OCI-LY7 (cell line): ENCODE measurements around the gene LUC7L.

Experiments
- EZH2phosphoT487 ChIP-seq: fragments of 200-600 bp; sonication (generic); IDR thresholded peaks from 2 replicates; pipeline ENCODE4 v1.6.1; 2018; ENCODE audit warnings: low read depth, borderline replicate concordance, mild to moderate bottlenecking, mixed run types, antibody characterized with exemption, low read length, moderate library complexity, mixed read lengths
- TF ChIP-seq, protein P1 (sequence below): fragments of 200-600 bp; sonication (generic); conservative IDR thresholded peaks from 2 replicates; pipeline ENCODE4 v1.5.1; 2014; ENCODE audit warnings: mild to moderate bottlenecking, antibody characterized with exemption, low read length, moderate library complexity, mixed read lengths

DNA sequence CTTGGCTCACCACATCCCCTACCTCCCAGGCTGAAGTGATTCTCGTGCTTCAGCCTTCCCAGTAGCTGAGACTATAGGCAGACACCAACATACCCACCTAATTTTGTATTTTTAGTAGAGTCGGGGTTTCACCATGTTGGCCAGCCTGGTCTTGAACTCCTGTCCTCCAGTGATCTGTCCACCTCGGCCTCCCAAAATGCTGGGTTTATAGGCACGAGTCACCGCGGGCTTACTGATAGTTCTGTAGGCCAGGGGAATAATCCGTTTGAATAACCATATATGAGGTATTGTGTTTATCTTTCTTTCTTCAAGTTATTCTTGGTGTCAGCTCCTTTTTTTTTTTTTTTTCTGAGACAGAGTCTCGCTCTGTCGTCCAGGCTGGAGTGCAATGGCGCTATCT, 13.0 kb upstream of the LUC7L start:
- TF ChIP-seq, protein P1, sequence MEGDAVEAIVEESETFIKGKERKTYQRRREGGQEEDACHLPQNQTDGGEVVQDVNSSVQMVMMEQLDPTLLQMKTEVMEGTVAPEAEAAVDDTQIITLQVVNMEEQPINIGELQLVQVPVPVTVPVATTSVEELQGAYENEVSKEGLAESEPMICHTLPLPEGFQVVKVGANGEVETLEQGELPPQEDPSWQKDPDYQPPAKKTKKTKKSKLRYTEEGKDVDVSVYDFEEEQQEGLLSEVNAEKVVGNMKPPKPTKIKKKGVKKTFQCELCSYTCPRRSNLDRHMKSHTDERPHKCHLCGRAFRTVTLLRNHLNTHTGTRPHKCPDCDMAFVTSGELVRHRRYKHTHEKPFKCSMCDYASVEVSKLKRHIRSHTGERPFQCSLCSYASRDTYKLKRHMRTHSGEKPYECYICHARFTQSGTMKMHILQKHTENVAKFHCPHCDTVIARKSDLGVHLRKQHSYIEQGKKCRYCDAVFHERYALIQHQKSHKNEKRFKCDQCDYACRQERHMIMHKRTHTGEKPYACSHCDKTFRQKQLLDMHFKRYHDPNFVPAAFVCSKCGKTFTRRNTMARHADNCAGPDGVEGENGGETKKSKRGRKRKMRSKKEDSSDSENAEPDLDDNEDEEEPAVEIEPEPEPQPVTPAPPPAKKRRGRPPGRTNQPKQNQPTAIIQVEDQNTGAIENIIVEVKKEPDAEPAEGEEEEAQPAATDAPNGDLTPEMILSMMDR: no peak
- TF ChIP-seq EZH2phosphoT487: no peak
